ENCODE results near the gene HOXA1.

DNA sequence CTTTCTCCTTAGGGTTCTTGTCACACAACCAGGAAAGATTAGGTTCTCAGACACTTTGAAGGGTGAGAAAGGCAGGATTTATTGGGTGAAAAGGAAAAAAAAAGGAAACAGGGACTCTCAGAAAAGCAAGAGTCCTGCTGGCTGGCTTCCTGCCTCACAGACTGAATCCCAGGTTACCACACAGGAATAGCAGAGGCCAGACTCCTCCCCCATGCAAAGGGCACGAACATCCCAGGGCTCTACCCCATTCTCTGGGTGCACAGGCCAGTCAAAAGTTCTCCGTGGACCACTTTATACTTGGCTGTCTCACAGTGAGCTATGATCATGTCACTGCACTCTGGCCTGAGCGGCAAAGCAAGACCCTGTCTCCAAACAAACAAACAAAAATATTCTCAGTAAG, 42.6 kb downstream of the HOXA1 start:
- no peak for TF ChIP-seq PATZ1 (CRISPR knock-in tag; IDR thresholded peaks at IDR 0.05; ENCODE audit: borderline replicate concordance)
- TF ChIP-seq RARB (CRISPR knock-in tag; IDR thresholded peaks at IDR 0.05) = no peak
- TF ChIP-seq BACH2 (CRISPR knock-in tag; IDR thresholded peaks at IDR 0.05; ENCODE audit: borderline replicate concordance) = no peak
- no peak for TF ChIP-seq GLIS3 (CRISPR knock-in tag; IDR thresholded peaks at IDR 0.05)
- TF ChIP-seq, protein P1, sequence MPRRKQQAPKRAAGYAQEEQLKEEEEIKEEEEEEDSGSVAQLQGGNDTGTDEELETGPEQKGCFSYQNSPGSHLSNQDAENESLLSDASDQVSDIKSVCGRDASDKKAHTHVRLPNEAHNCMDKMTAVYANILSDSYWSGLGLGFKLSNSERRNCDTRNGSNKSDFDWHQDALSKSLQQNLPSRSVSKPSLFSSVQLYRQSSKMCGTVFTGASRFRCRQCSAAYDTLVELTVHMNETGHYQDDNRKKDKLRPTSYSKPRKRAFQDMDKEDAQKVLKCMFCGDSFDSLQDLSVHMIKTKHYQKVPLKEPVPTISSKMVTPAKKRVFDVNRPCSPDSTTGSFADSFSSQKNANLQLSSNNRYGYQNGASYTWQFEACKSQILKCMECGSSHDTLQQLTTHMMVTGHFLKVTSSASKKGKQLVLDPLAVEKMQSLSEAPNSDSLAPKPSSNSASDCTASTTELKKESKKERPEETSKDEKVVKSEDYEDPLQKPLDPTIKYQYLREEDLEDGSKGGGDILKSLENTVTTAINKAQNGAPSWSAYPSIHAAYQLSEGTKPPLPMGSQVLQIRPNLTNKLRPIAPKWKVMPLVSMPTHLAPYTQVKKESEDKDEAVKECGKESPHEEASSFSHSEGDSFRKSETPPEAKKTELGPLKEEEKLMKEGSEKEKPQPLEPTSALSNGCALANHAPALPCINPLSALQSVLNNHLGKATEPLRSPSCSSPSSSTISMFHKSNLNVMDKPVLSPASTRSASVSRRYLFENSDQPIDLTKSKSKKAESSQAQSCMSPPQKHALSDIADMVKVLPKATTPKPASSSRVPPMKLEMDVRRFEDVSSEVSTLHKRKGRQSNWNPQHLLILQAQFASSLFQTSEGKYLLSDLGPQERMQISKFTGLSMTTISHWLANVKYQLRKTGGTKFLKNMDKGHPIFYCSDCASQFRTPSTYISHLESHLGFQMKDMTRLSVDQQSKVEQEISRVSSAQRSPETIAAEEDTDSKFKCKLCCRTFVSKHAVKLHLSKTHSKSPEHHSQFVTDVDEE (CRISPR knock-in tag; IDR thresholded peaks at IDR 0.05) = no peak
- TF ChIP-seq CREB5 (CRISPR knock-in tag; IDR thresholded peaks at IDR 0.05; ENCODE audit: low read depth) = no peak
- TF ChIP-seq PPARA (CRISPR knock-in tag; IDR thresholded peaks at IDR 0.05; ENCODE audit: borderline replicate concordance) = no peak
- TF ChIP-seq CSDC2 (CRISPR knock-in tag; IDR thresholded peaks at IDR 0.05) = no peak
- no peak for TF ChIP-seq ZFP3 (CRISPR knock-in tag; IDR thresholded peaks at IDR 0.05)
- no peak for TF ChIP-seq SNAI2 (CRISPR knock-in tag; IDR thresholded peaks at IDR 0.05)
- TF ChIP-seq ZNF565 (CRISPR knock-in tag; conservative IDR thresholded peaks at IDR 0.05; ENCODE audit: low read depth) = no peak
